SK-N-SH treated with all-trans-retinoic acid at 6 μM for 48 hours (cell line): ENCODE results near the gene SNRPD3.

Experiments
- ATAC-seq: fragments of 200-7000 bp; cut with Tn5 transposase; 3 replicates; pipeline ENCODE4 v1.9.1; 2020; ENCODE audit warnings: mild to moderate bottlenecking, moderate library complexity
- ARNTL ChIP-seq: fragments of 450-650 bp; formaldehyde crosslinking; IDR thresholded peaks from 2 replicates; pipeline ENCODE4 v1.5.0; 2020; ENCODE audit warnings: low read depth, mild to moderate bottlenecking, moderate library complexity, borderline replicate concordance
- CSDC2 ChIP-seq: fragments of 250-450 bp; sonication (Bioruptor Pico); IDR thresholded peaks from 2 replicates; pipeline ENCODE4 v1.5.0; 2020; ENCODE audit warnings: mild to moderate bottlenecking, moderate library complexity
- ESRRG ChIP-seq: fragments of 250-450 bp; sonication (Bioruptor Pico); IDR thresholded peaks from 2 replicates; pipeline ENCODE4 v1.6.1; 2021; ENCODE audit warnings: mild to moderate bottlenecking
- GLIS3 ChIP-seq: fragments of 250-450 bp; sonication (Bioruptor Pico); IDR thresholded peaks from 2 replicates; pipeline ENCODE4 v1.5.0; 2020; ENCODE audit warnings: mild to moderate bottlenecking, moderate library complexity
- ISL1 ChIP-seq: fragments of 250-450 bp; sonication (Bioruptor Pico); IDR thresholded peaks from 2 replicates; pipeline ENCODE4 v2.1.2; 2022; ENCODE audit warnings: mild to moderate bottlenecking, moderate library complexity
- OSR1 ChIP-seq: fragments of 250-450 bp; sonication (Bioruptor Pico); IDR thresholded peaks from 2 replicates; pipeline ENCODE4 v1.8.0; 2022; ENCODE audit warnings: moderate library complexity, mild to moderate bottlenecking, inconsistent platforms
- RARB ChIP-seq: fragments of 250-450 bp; sonication (Bioruptor Pico); IDR thresholded peaks from 2 replicates; pipeline ENCODE4 v1.8.0; 2021; ENCODE audit warnings: mild to moderate bottlenecking, moderate library complexity
- TCF4 ChIP-seq: fragments of 250-450 bp; sonication (Bioruptor Pico); IDR thresholded peaks from 2 replicates; pipeline ENCODE4 v1.8.0; 2021; ENCODE audit warnings: mild to moderate bottlenecking, moderate library complexity, borderline replicate concordance
- TOX ChIP-seq: fragments of 250-450 bp; sonication (Bioruptor Pico); IDR thresholded peaks from 2 replicates; pipeline ENCODE4 v1.8.0; 2021; ENCODE audit warnings: mild to moderate bottlenecking, moderate library complexity, borderline replicate concordance
- ZC3H10 ChIP-seq: fragments of 250-450 bp; sonication (Bioruptor Pico); IDR thresholded peaks from 2 replicates; pipeline ENCODE4 v1.5.1; 2021; ENCODE audit warnings: mild to moderate bottlenecking, moderate library complexity
- ZNF565 ChIP-seq: fragments of 450-650 bp; formaldehyde crosslinking; conservative IDR thresholded peaks from 2 replicates; pipeline ENCODE4 v1.5.0; 2020; ENCODE audit warnings: low read depth, mild to moderate bottlenecking, moderate library complexity
- ZNF70 ChIP-seq: fragments of 450-650 bp; formaldehyde crosslinking; IDR thresholded peaks from 2 replicates; pipeline ENCODE4 v1.5.0; 2020; ENCODE audit warnings: mild to moderate bottlenecking, moderate library complexity
- TF ChIP-seq, protein P1 (sequence below): fragments of 250-450 bp; sonication (Bioruptor Pico); IDR thresholded peaks from 2 replicates; pipeline ENCODE4 v1.5.1; 2020; ENCODE audit warnings: low read depth, mild to moderate bottlenecking, moderate library complexity
- TF ChIP-seq, protein P2 (sequence below): fragments of 250-450 bp; sonication (Bioruptor Pico); IDR thresholded peaks from 2 replicates; pipeline ENCODE4 v1.8.0; 2020; ENCODE audit warnings: mild to moderate bottlenecking, moderate library complexity, borderline replicate concordance
- TF ChIP-seq, protein P3 (sequence below): fragments of 250-450 bp; sonication (Bioruptor Pico); IDR thresholded peaks from 2 replicates; pipeline ENCODE4 v1.8.0; 2021; ENCODE audit warnings: low read depth, mild to moderate bottlenecking, moderate library complexity, borderline replicate concordance
- TF ChIP-seq, protein P4 (sequence below): fragments of 250-450 bp; sonication (Bioruptor Pico); IDR thresholded peaks from 2 replicates; pipeline ENCODE4 v1.5.0; 2020; ENCODE audit warnings: mild to moderate bottlenecking, moderate library complexity
- TF ChIP-seq, protein P5 (sequence below): fragments of 250-450 bp; sonication (Bioruptor Pico); IDR thresholded peaks from 2 replicates; pipeline ENCODE4 v1.5.1; 2021; ENCODE audit warnings: mild to moderate bottlenecking, moderate library complexity

Gene SNRPD3

DNA sequence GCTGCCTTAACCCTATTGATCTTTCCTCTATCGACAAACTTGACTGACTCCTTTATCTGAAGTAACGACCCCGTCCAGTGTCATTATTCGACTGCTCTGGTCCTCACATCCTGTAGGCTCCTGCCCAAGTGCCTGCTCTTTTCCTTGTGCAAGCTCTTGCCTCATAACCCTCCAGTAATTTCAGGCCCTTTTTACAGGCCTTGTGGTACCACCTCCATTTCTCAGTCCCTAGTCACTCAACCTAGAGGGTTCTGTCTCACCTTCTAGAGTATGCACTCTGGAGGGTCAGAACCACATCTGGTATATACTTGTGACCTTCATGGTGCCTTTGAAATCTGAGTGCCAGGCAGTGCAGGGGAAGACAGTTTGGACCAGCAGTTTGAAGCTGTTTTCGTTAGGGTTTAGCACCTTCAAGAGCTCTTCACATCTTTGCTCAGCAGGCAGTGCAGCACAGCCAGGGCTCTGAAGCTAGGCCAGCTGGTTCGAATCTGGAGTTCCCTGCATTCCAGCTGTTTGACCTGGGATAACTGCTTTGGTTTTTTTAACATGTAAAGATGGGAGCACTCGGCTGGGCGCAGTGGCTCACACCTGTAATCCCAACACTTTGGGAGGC lies 11.2 kb downstream of the SNRPD3 start (continued):
- TF ChIP-seq, protein P1, sequence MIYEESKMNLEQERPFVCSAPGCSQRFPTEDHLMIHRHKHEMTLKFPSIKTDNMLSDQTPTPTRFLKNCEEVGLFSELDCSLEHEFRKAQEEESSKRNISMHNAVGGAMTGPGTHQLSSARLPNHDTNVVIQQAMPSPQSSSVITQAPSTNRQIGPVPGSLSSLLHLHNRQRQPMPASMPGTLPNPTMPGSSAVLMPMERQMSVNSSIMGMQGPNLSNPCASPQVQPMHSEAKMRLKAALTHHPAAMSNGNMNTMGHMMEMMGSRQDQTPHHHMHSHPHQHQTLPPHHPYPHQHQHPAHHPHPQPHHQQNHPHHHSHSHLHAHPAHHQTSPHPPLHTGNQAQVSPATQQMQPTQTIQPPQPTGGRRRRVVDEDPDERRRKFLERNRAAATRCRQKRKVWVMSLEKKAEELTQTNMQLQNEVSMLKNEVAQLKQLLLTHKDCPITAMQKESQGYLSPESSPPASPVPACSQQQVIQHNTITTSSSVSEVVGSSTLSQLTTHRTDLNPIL: no peak
- TF ChIP-seq, protein P2, sequence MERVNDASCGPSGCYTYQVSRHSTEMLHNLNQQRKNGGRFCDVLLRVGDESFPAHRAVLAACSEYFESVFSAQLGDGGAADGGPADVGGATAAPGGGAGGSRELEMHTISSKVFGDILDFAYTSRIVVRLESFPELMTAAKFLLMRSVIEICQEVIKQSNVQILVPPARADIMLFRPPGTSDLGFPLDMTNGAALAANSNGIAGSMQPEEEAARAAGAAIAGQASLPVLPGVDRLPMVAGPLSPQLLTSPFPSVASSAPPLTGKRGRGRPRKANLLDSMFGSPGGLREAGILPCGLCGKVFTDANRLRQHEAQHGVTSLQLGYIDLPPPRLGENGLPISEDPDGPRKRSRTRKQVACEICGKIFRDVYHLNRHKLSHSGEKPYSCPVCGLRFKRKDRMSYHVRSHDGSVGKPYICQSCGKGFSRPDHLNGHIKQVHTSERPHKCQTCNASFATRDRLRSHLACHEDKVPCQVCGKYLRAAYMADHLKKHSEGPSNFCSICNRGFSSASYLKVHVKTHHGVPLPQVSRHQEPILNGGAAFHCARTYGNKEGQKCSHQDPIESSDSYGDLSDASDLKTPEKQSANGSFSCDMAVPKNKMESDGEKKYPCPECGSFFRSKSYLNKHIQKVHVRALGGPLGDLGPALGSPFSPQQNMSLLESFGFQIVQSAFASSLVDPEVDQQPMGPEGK (CRISPR knock-in tag): no peak
- TF ChIP-seq TOX (CRISPR knock-in tag) (no peak), ZNF565 (CRISPR knock-in tag) (no peak), ZNF70 (CRISPR knock-in tag) (no peak)
- TF ChIP-seq, all 23 proteins: peak for 0

DNA sequence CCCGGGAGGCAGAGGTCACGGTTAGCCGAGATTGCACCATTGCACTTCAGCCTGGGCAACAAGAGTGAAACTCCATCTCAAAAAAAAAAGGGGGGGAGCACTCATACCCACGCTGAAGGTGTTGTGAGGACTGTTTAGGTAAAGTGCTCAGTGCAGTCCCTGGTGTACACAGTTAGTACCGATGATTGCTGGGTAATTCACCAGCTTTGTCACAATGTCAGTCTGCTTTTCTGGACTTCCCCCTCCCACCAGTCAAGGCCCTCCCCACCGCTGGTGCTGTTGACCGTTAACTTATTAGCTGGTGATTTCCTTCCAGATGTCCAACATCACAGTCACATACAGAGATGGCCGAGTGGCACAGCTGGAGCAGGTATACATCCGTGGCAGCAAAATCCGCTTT lies 11.9 kb downstream of the SNRPD3 start:
- ATAC-seq: no peak
- no peak for TF ChIP-seq ZC3H10 (CRISPR knock-in tag)
- TF ChIP-seq ESRRG (CRISPR knock-in tag): no peak
- TF ChIP-seq, protein P1: no peak
- no peak for TF ChIP-seq ISL1 (CRISPR knock-in tag)
- TF ChIP-seq OSR1 (CRISPR knock-in tag): no peak

DNA sequence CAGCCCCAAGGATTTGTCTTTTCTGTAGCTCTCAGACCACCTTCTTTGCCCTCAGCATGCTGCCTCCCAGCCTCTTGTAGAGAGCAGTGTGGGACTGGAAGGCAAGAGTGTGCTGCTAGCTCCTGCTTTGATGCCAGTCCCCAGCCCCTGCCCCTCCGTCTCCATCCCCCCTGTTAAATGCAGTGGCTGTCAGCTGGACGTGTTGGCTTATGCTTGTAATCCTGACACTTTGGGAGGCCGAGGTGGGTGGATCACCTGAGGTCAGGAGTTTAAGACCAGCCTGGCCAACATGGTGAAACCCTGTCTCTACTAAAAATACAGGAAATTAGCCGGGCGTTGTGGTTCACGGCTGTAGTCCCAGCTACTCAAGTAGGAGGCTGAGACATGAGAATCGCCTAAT lies 15.5 kb downstream of the SNRPD3 start:
- no peak for ATAC-seq
- TF ChIP-seq TCF4 (CRISPR knock-in tag) (no peak), ISL1 (CRISPR knock-in tag) (no peak), GLIS3 (no peak), ARNTL (no peak), CSDC2 (CRISPR knock-in tag) (no peak), ZC3H10 (CRISPR knock-in tag) (no peak), ZNF70 (CRISPR knock-in tag) (no peak)
- TF ChIP-seq, protein P3, sequence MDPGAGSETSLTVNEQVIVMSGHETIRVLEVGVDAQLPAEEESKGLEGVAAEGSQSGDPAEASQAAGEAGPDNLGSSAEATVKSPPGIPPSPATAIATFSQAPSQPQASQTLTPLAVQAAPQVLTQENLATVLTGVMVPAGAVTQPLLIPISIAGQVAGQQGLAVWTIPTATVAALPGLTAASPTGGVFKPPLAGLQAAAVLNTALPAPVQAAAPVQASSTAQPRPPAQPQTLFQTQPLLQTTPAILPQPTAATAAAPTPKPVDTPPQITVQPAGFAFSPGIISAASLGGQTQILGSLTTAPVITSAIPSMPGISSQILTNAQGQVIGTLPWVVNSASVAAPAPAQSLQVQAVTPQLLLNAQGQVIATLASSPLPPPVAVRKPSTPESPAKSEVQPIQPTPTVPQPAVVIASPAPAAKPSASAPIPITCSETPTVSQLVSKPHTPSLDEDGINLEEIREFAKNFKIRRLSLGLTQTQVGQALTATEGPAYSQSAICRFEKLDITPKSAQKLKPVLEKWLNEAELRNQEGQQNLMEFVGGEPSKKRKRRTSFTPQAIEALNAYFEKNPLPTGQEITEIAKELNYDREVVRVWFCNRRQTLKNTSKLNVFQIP (CRISPR knock-in tag): no peak
- TF ChIP-seq, protein P4, sequence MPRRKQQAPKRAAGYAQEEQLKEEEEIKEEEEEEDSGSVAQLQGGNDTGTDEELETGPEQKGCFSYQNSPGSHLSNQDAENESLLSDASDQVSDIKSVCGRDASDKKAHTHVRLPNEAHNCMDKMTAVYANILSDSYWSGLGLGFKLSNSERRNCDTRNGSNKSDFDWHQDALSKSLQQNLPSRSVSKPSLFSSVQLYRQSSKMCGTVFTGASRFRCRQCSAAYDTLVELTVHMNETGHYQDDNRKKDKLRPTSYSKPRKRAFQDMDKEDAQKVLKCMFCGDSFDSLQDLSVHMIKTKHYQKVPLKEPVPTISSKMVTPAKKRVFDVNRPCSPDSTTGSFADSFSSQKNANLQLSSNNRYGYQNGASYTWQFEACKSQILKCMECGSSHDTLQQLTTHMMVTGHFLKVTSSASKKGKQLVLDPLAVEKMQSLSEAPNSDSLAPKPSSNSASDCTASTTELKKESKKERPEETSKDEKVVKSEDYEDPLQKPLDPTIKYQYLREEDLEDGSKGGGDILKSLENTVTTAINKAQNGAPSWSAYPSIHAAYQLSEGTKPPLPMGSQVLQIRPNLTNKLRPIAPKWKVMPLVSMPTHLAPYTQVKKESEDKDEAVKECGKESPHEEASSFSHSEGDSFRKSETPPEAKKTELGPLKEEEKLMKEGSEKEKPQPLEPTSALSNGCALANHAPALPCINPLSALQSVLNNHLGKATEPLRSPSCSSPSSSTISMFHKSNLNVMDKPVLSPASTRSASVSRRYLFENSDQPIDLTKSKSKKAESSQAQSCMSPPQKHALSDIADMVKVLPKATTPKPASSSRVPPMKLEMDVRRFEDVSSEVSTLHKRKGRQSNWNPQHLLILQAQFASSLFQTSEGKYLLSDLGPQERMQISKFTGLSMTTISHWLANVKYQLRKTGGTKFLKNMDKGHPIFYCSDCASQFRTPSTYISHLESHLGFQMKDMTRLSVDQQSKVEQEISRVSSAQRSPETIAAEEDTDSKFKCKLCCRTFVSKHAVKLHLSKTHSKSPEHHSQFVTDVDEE (CRISPR knock-in tag): no peak
- TF ChIP-seq, all 23 proteins: peak for 0

DNA sequence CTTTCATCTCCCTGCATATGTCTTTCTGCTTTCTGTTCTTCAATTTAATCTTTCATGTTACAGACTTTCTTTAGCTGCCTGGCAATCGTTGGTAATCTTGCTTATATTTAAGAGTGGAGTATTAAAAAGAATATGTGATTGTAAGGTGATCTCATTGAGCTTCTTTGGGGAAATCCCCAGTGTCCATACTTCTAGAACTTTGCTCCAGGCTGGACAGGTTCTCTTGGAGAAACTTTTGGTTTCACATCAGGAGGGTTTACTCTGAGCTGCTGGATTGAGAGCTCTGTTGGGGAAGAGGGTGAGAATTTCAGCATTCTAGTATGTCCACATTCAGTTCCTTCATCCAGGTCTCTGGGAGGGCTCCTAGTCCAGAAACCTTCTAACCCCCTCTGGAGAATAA lies 21.0 kb downstream of the SNRPD3 start:
- no peak for TF ChIP-seq OSR1 (CRISPR knock-in tag)
- TF ChIP-seq, protein P2 (CRISPR knock-in tag): no peak
- TF ChIP-seq, protein P5, sequence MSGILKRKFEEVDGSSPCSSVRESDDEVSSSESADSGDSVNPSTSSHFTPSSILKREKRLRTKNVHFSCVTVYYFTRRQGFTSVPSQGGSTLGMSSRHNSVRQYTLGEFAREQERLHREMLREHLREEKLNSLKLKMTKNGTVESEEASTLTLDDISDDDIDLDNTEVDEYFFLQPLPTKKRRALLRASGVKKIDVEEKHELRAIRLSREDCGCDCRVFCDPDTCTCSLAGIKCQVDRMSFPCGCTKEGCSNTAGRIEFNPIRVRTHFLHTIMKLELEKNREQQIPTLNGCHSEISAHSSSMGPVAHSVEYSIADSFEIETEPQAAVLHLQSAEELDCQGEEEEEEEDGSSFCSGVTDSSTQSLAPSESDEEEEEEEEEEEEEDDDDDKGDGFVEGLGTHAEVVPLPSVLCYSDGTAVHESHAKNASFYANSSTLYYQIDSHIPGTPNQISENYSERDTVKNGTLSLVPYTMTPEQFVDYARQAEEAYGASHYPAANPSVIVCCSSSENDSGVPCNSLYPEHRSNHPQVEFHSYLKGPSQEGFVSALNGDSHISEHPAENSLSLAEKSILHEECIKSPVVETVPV (CRISPR knock-in tag): no peak
- no peak for TF ChIP-seq ARNTL
- TF ChIP-seq RARB: no peak
- TF ChIP-seq, protein P1: no peak
- TF ChIP-seq, protein P3 (CRISPR knock-in tag): no peak
- no peak for TF ChIP-seq GLIS3
- TF ChIP-seq TCF4 (CRISPR knock-in tag): no peak
- no peak for ATAC-seq
